22Rv1 (cell line): Measurements from ENCODE around the gene MPP7.

Experiments
- ZFX ChIP-seq: fragments of 450-650 bp; IDR thresholded peaks from 2 replicates; pipeline ENCODE4 v1.6.1; 2017; ENCODE audit warnings: antibody characterized with exemption, borderline replicate concordance
- TF ChIP-seq, protein P1 (sequence below): fragments of 450-650 bp; IDR thresholded peaks from 2 replicates; pipeline ENCODE4 v1.5.1; 2017; ENCODE audit warnings: mild to moderate bottlenecking

DNA sequence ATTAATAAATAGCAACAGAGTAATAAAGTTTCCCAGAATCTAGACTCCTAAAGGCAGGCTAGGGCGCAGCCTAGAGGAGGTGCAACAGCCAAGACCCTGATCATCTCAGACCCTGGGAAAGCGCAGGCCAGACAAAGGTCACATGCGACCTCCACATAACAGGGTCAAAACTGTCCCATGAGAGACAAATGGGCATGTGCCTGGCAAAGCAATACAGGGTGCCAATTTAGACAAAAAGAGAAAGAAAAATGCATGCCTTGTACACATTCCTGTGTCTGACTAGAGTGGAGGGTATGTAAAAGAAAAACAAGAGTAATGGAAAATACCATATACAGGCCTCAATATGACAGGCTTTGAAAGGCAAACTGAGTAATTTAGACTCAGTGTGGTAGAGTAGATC, 22.2 kb downstream of the MPP7 start:
- TF ChIP-seq, protein P1, sequence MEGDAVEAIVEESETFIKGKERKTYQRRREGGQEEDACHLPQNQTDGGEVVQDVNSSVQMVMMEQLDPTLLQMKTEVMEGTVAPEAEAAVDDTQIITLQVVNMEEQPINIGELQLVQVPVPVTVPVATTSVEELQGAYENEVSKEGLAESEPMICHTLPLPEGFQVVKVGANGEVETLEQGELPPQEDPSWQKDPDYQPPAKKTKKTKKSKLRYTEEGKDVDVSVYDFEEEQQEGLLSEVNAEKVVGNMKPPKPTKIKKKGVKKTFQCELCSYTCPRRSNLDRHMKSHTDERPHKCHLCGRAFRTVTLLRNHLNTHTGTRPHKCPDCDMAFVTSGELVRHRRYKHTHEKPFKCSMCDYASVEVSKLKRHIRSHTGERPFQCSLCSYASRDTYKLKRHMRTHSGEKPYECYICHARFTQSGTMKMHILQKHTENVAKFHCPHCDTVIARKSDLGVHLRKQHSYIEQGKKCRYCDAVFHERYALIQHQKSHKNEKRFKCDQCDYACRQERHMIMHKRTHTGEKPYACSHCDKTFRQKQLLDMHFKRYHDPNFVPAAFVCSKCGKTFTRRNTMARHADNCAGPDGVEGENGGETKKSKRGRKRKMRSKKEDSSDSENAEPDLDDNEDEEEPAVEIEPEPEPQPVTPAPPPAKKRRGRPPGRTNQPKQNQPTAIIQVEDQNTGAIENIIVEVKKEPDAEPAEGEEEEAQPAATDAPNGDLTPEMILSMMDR: no peak
- no peak for TF ChIP-seq ZFX
